PC-9 (cell line): Measurements from ENCODE around the gene RASSF3.

ENCODE experiments used
- EZH2 ChIP-seq: fragments of 200-600 bp; sonication (generic); IDR thresholded peaks from 2 replicates; pipeline ENCODE4 v1.8.0; 2017; ENCODE audit warnings: antibody characterized with exemption, low read depth
- TF ChIP-seq, protein P1 (sequence below): fragments of 200-600 bp; sonication (generic); conservative IDR thresholded peaks from 2 replicates; pipeline ENCODE4 v1.6.1; 2017; ENCODE audit warnings: mixed run types, antibody characterized with exemption, mild to moderate bottlenecking, moderate library complexity

DNA sequence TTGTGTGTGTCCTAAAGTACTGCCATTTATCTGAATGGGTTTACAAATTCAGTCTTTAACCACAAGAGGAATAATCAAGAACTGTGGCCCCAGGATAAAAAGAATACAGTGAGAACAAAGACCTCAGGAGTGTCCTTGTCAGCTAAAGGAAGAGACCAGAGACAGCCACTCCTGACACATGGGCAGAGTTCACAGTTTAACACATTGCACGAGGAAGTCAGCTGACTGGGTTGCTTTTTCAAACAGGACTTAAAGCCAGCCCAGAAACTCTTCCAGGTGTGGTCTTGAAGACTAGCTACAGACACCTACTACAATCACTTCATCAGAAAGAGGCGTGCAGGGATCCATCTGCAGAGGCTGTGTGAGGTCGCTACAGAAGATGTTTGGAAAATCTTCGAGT, 106.1 kb downstream of the RASSF3 start:
- TF ChIP-seq, protein P1, sequence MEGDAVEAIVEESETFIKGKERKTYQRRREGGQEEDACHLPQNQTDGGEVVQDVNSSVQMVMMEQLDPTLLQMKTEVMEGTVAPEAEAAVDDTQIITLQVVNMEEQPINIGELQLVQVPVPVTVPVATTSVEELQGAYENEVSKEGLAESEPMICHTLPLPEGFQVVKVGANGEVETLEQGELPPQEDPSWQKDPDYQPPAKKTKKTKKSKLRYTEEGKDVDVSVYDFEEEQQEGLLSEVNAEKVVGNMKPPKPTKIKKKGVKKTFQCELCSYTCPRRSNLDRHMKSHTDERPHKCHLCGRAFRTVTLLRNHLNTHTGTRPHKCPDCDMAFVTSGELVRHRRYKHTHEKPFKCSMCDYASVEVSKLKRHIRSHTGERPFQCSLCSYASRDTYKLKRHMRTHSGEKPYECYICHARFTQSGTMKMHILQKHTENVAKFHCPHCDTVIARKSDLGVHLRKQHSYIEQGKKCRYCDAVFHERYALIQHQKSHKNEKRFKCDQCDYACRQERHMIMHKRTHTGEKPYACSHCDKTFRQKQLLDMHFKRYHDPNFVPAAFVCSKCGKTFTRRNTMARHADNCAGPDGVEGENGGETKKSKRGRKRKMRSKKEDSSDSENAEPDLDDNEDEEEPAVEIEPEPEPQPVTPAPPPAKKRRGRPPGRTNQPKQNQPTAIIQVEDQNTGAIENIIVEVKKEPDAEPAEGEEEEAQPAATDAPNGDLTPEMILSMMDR, result no peak
- no peak for TF ChIP-seq EZH2
